GM12874 (cell line): Measurements from ENCODE around the gene MTA2.

Experiments used
- CTCF ChIP-seq: IDR thresholded peaks from 2 replicates; pipeline ENCODE4 v1.5.1; 2011; ENCODE audit warnings: low read depth, mild to moderate bottlenecking, control low read depth, low read length, moderate library complexity; ENCODE audit not compliant: insufficient read depth

MTA2 gene

GRCh38 chr11:62601372-62602140, at the start of gene MTA2:
MTA2 (minus strand) TSS chr11:62601865; CDS start chr11:62601450, 415 bp downstream.
- TF ChIP-seq CTCF = no peak

GRCh38 chr11:62649486-62649885, 47.8 kb upstream of the MTA2 start:
- no peak for TF ChIP-seq CTCF

GRCh38 chr11:62648967-62649364, 47.3 kb upstream of the MTA2 start:
- TF ChIP-seq CTCF = no peak

- no peak for TF ChIP-seq CTCF
Measured at GRCh38 chr11:62648185-62648966, 46.7 kb upstream of the MTA2 start.

- TF ChIP-seq CTCF = no peak
Measured at GRCh38 chr11:62647609-62648005, 45.9 kb upstream of the MTA2 start.

GRCh38 chr11:62646825-62647608, 45.4 kb upstream of the MTA2 start:
- TF ChIP-seq CTCF = no peak
